GM18508 (cell line): ENCODE data around the gene TMTC2.
A peak's percentile ranks its signal among the peaks of the same experiment; 100 is the strongest.

Source experiments
- ATAC-seq: cut with Tn5 transposase; IDR thresholded peaks from one replicate; pipeline ENCODE4 v1.9.1; 2021; ENCODE audit warnings: moderate number of reproducible peaks; ENCODE audit not compliant: insufficient read depth, unreplicated experiment

TMTC2 gene

DNA sequence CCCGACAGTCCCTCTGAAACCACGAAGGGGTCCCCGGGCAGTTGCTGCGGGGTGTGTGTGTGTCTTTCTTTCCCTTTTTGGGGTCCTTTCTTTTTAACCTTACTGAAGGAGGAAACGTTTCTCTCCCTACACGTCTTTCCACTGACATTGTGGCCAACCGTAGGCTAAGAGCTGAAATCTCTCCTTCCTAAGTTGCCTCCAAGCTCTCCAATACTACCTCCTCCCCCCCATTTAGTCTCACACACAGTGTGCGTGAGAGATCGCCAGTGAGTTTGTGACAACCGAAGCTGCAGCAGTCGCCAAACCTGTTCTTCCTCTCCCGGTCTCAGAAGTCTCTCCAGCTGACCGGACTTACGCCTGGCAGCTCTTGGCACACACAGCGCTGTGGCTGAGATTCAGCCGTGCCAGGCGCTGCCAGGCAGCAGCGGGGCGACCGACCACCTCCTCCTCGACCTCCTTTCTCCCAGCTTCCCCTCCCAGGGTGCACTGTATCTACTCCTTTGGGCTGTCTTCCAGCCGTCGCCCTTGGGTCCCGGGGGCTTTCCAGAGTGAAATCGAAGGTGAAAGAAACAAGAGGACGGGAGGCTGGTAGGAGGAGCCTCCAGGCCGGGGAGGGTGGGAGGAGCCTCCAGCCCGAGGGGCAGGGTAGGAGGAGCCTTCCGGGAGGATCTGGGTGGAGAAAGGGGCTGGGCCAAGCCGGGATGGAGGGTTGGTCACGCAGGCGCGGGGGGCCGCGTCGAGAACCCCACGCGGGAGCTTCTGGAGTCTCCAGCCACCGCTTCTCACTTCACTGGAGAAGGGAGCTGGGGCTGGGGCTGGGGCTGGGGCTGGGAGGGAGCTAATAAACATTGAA, at the start of gene TMTC2:
TSS of gene TMTC2 (plus strand) at position 739 of the 853 bp plus-strand sequence.
- ATAC-seq: peak; percentile 62

- ATAC-seq: no peak
Observed at GRCh38 chr12:82638324-82638723, 48.4 kb upstream of the TMTC2 start.

DNA sequence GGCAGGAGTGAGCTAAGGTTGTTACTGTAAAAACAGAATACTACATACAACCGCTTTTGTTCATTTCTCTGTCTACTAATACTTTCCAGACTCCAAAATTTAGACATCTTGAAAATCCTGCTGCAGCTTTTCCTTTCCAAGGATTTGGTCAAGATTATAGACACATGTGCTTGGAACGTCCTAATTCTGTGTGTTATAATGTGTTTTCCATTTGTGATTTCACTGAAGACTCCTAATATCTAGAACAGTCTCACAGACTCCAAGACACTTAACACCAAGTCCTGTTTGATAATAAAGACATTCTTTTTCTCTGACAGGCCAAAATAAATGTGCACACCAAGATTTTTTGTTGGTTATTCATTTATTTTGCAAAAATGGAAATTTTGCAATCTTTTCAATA, 41.8 kb upstream of the TMTC2 start:
- no peak for ATAC-seq

- ATAC-seq: no peak
Observed at GRCh38 chr12:82645414-82645813, 41.3 kb upstream of the TMTC2 start.

DNA sequence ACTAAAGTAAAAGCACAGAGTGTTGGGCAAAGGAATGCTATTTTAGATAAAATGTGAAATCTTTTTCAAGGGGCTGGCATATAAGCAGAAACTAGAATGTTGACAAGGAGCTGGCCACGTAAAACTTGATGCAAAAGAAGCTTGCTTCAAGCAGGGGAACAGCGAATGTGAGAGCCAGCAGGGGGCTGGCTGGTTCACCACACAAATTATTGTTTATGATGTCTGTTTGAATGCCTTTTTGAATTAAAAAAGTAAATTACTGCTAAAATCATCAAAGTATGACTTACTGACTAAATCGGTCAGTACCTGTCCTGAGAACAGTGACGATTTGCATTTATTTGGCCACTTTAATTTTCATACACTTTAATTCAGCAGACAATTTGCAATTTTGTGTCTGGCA, 38.9 kb upstream of the TMTC2 start:
- no peak for ATAC-seq

DNA sequence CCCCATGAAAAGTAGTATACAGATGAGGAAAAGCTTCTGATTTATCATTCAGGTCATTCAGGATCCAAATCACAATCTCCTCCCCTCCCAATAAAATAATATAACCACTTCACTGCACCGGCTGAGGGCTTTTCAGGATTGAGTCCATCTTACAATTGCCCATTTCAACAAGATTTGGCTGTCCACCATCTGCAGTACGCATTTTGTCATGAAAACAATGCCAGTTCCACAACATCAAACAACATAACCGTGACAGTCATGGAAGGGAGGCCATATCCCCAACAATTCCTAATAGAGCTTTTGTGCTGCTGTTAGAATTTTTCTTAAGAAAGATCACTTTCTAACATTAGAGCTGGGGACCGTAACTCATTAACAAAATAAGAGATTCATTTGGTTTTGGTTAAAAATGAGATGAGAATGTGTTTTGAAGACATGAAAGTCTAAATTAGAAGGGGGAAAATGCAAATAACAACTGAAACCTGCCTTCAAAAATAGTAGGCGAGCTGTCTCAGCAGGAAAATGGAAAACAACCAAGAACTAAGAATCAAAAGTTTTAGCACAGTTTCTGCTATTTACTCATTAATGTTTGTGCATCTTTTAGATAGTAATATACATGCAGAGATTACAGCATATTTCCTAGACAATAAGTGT, 38.3 kb upstream of the TMTC2 start:
- no peak for ATAC-seq

DNA sequence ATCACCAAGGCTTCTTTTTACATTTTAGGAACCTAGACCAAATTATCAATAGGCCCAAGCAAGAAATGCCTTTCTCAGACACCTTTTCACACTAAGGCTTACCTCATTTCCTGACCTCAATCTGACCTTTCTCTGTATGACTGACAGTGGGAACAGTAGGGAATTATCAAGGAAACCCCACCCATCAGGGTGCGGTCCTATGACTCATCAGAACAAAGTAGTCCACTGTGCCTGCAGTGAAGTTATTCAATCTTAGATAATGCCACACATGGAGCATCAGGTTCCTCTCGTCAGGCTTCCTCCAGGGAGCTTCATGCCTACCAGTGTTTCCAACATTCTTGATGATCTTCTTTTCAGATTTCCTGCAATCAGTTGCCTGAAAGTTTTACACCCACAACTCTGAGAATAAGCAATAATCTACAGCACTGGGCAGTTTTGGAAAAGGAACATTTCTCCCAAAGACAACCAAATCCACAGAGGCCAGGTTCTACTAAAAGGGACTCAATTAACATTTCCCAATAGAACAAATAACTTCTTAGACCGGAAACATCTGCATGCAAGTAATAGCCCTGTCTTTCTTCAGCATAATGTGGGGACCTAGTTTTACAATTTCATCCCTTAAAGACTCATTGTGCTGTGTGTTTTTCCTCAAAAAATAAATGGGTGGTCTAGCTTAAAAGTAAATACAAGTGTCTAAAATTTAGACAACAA, 35.9 kb upstream of the TMTC2 start:
- ATAC-seq: peak; percentile 98

GRCh38 chr12:82651489-82651888, 35.2 kb upstream of the TMTC2 start:
- ATAC-seq: no peak

DNA sequence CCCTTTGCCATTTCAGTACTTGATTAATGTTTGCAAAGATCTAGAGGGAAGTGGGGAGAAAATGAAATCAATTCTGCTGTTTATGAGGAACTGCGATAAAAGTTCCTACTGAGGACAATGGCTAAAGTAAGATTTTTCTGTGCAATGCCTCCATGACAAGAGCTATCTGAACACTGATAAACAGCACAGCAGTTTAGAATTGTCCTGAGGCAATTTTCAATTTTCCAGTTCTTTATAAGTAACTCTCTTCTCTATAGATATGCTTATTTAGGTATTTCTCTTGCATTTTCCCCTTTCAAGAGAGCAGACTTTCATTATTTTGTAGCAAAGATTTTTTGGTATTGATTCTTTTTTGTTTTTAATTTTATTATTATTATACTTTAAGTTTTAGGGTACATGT, 34.6 kb upstream of the TMTC2 start:
- no peak for ATAC-seq

DNA sequence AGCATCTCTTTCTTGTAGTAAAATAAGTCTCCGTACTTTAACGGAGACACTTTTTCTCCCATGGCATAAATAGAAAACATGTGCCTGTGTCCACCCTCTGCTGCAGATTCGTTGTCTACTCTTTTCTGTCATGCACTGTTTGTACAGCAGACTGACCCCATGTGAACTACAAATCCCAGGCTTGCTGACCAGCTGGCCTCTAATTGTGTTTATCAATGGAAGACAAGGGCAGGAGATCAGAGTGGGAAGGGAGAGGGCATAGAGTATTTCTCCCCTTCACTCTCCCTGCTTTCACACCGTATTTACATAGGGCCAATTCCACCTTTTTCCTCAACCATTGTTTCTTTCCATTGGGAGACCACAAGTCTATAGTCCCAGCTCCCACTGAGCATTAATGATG, 31.0 kb upstream of the TMTC2 start:
- ATAC-seq: no peak

DNA sequence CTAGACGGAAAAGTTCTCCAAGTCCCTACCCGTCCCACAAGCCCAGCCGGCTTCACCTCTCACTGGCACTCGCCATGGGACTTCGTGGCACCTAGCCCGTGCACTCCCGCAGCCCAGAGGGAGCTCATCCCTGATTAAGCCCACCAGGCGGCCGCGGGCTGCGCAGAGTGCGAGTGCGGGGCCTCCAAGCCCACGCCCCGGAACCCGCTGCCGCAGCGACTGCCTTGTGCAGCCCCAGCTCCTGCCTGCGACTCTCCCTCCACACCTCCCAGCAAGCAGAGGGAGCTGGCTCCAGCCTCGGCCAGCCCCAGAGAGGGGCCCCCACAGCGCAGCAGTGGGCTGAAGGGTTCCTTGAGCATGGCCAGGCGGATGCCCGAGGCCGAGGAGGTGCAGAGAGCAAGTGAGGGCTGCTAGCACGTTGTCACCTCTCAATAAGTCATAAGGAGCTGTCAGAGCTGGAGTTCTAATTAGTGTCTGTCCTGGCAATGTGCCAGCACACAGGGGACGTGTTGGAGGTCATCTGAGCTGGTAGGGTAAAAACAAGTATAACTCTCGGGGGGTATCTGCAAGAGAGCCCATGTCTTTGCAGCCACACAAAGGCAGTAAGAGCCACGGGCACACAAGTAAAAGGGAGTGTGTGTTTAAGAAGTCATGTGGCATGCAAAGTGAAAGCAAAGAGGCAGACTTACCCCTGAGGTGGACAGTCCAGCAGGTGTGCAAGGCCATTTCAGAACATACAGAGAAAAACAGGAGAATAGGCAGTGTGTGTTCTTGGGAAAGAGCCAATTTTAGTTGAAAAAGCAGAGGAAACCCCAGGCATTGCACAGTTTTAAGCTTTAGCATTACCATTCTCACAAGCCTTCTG, 27.1 kb upstream of the TMTC2 start:
- ATAC-seq: no peak

DNA sequence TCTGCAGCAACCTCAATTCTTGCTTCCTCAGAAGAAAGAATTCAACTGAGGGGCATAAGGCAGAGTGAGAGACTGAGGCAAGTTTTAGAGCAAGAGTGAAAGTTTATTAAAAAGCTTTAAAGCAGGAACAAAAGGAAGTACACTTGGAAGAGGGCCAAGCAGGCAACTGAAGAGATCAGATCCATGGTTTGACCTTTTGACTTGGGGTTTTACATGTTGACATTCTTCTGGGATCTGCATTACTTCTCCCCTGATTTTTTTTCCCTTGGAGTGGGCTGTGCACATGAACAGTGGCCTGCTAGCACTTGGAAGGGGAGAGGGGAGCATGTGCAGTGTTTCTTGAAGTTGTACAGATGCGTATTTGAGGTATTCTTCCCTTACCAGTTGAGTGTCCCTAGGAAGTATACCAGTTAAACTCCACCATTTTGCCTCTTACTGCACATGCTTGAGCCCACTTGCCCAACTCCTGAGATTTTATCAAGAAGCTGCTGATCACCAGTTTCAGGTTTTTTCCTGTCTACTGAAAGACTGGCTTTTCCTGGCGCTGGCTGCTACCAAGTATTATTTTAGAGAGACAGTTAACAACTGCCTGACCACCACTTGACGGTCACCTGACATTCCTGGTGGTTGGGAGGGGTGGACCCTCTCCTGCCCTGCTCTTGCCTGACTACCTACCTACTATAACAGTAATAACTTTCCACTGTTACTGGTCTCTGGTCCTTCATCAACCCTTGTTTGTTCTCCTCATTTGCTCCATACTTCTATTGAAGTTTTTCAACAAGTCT, 26.0 kb upstream of the TMTC2 start:
- ATAC-seq: no peak

DNA sequence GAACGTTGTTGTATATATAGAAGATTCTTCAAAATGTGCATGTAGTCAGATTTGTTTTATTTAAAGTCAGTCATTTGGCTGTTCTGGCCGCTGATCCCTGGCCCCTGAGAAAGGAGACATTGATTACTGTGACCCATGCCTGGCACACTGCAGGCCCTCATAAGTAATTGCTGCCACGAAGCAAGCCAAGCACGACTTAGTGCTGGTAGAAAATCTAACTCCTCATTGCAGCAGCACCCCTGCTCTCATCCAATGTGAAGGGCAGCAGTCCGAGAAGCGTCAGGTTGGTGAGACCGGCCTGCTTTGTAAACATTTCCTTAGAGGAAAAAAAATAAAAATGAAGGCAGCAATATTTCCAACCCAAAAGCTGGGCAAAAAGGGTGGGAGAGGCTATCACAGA, 22.8 kb upstream of the TMTC2 start:
- no peak for ATAC-seq

GRCh38 chr12:82665142-82665923, 21.4 kb upstream of the TMTC2 start:
- no peak for ATAC-seq

GRCh38 chr12:82666830-82667229, 19.9 kb upstream of the TMTC2 start:
- no peak for ATAC-seq

DNA sequence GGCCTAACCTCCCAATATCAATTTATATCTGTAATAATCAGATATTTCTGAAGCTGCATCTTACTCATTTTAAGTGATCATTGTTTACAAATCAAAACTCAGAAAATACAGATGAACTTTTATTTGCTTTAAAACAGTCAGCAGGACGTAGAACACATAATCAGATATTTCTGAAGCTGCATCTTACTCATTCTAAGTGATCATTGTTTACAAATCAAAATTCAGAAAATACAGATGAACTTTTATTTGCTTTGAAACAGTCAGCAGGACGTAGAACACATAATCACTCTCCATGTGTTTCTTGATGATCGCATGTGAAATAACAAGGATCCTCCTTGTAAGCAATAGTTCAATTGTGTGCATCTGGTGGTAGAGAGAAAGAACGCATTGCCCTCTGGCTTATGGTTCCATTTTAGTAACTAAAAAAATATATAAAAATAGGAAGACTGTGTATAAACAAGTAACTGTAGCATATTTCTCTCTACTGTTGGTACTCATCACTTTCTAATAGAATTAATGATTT, 15.0 kb upstream of the TMTC2 start:
- ATAC-seq: no peak

DNA sequence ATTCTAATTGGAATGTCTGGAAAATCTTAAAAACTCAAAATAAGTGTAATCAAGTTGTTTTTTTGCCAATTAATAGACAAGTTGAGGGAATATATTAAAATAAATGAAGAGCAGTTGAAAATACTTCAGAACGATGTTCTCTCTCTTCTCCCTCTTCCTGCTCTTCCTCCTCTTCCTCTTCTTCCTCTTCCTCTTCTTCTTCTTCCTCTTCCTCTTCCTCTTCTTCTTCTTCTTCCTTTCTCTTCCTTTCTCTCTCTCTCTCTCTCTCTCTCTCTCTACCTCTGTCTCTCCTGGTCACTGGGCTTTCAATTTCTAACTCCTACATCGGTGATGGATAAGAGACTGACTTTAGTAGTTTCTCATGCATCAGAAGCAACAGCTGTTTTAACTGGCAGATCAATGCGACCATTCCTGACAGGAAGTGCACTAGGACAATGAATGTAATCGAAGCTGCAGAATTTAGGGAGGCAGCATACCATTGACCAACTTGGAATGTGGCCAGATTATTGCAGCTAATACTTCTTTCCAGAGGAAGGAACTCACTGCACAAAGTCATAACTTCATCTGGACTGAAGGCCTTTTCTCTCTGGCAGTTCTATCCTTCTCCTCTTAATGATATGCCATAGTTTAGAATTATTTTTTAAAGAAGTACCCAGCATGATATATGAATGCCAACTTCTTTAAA, 13.8 kb upstream of the TMTC2 start:
- ATAC-seq: no peak

GRCh38 chr12:82673698-82674097, 13.0 kb upstream of the TMTC2 start:
- no peak for ATAC-seq
